Activated CD4-positive, alpha-beta memory T cell treated with anti-CD3 and anti-CD28 coated beads for 36 hours (primary cell): Measurements from ENCODE around the gene TSPAN6. TPM values are rescaled to one million over a fixed set of nuclear protein-coding genes. Genes with fewer than 3 reads are reported as not detected.
A peak's percentile ranks its signal among the peaks of the same experiment; 100 is the strongest.

Experiments used
- CTCF ChIA-PET: fragments of 350-600 bp; sonication (Branson Sonifier 250); formaldehyde crosslinking; loops from one replicate; lab custom pipeline; 2021; ENCODE audit warnings: antibody characterized with exemption, inconsistent platforms; lab: Charles Lee
- POLR2A ChIA-PET: fragments of 350-600 bp; sonication (Branson Sonifier 250); formaldehyde crosslinking; loops from one replicate; lab custom pipeline; 2021; ENCODE audit warnings: antibody characterized with exemption; lab: Charles Lee
- DNase-seq: peaks from one replicate; pipeline ENCODE4 v3.0.0-alpha.2; 2020
- H3K27ac Mint-ChIP-seq: one replicate; pipeline ENCODE4 v1.8.0; 2021; ENCODE audit warnings: mixed read lengths
- H3K27me3 Mint-ChIP-seq: one replicate; pipeline ENCODE4 v1.8.0; 2021; ENCODE audit warnings: mixed read lengths
- H3K36me3 Mint-ChIP-seq: one replicate; pipeline ENCODE4 v1.8.0; 2021; ENCODE audit warnings: mixed read lengths
- H3K4me1 Mint-ChIP-seq: one replicate; pipeline ENCODE4 v1.8.0; 2021; ENCODE audit warnings: low read depth, mixed read lengths
- H3K4me3 Mint-ChIP-seq: one replicate; pipeline ENCODE4 v1.8.0; 2021; ENCODE audit warnings: mild to moderate bottlenecking, mixed read lengths
- H3K9me3 Mint-ChIP-seq: one replicate; pipeline ENCODE4 v1.8.0; 2021; ENCODE audit warnings: mixed read lengths
- intact Hi-C: fragments of 100-400 bp; cut with micrococcal nuclease; formaldehyde crosslinking; loops from one replicate; pipeline ENCODE4 v1.15.1; 2023
- total RNA-seq, 2 experiments: library from RNA; stranded (reverse); gene quantifications; one replicate each; pipeline ENCODE4 v1.2.3, GENCODE V29; 2021

Gene TSPAN6
- total RNA-seq, 2 experiments from 2014 or later, result 0.19 TPM; not detected in 1

- peaks cover 8% of the 10 kb centered on the region for H3K27me3 Mint-ChIP-seq
- ChIA-PET POLR2A (no interaction called here), CTCF (no interaction called here)
- no peak overlapping the region for H3K27ac Mint-ChIP-seq
- no peaks in the 10 kb centered on the region for H3K9me3 Mint-ChIP-seq
- intact Hi-C loops, result no loop called here
- DNase-seq, result no peak
- no peaks in the 10 kb centered on the region for H3K36me3 Mint-ChIP-seq
- H3K4me1 Mint-ChIP-seq, result no peaks in the 10 kb centered on the region
- no peak overlapping the region for H3K4me3 Mint-ChIP-seq
These were observed 8.5 kb upstream of the TSPAN6 start for GRCh38 chrX:100645106-100645505.

GRCh38 chrX:100643956-100644860 lies 7.6 kb upstream of the TSPAN6 start, which contains the start of gene SRPX2:
Gene SRPX2 (plus strand): TSS chrX:100644199. CDS start chrX:100646323, 2,124 bp downstream.
- Mint-ChIP-seq H3K4me1 (no peaks in the 10 kb centered on the region), H3K27ac (no peak within 1 kb of the TSS), H3K9me3 (no peaks in the 10 kb centered on the region), H3K4me3 (no peak within 1 kb of the TSS), H3K27me3 (peaks cover 11% of the 10 kb centered on the region), H3K36me3 (no peaks in the 10 kb centered on the region)
- ChIA-PET POLR2A (no interaction called here), CTCF (interaction anchor here (1.1 kb wide), 1 partner anchor 29 kb away, joined by 3 read pairs; no protein-coding TSS in a partner anchor)
- intact Hi-C loops, result no loop called here
- DNase-seq, result no peak

GRCh38 chrX:100643212-100643611 lies 6.6 kb upstream of the TSPAN6 start:
- Mint-ChIP-seq H3K4me3 (no peak overlapping the region), H3K27me3 (peaks cover 11% of the 10 kb centered on the region), H3K36me3 (no peaks in the 10 kb centered on the region), H3K9me3 (no peaks in the 10 kb centered on the region), H3K4me1 (no peaks in the 10 kb centered on the region), H3K27ac (no peak overlapping the region)
- ChIA-PET CTCF (interaction anchor here (1.1 kb wide), 1 partner anchor 28 kb away, joined by 3 read pairs; no protein-coding TSS in a partner anchor), POLR2A (interaction anchor here (0.7 kb wide), 1 partner anchor 1033 kb away, joined by 3 read pairs; no protein-coding TSS in a partner anchor)
- DNase-seq, result no peak
- intact Hi-C loops, result no loop called here

GRCh38 chrX:100642290-100642689 lies 5.7 kb upstream of the TSPAN6 start:
- Mint-ChIP-seq H3K27me3 (peaks cover 11% of the 10 kb centered on the region), H3K4me3 (no peak overlapping the region), H3K9me3 (no peaks in the 10 kb centered on the region), H3K4me1 (no peaks in the 10 kb centered on the region), H3K27ac (no peak overlapping the region), H3K36me3 (no peaks in the 10 kb centered on the region)
- no peak for DNase-seq
- CTCF ChIA-PET, result no interaction called here
- POLR2A ChIA-PET, result interaction anchor here (0.6 to 0.7 kb wide), 2 partner anchors 527 to 1032 kb away, joined by 3 to 4 read pairs; no protein-coding TSS in a partner anchor
- intact Hi-C loops, result no loop called here

GRCh38 chrX:100635989-100636320 lies 651 bp downstream of the TSPAN6 start:
- Mint-ChIP-seq H3K27ac (no peak overlapping the region), H3K27me3 (peaks cover 2% of the 10 kb centered on the region), H3K9me3 (no peaks in the 10 kb centered on the region), H3K4me3 (peak overlapping the region; percentile 80), H3K36me3 (no peaks in the 10 kb centered on the region), H3K4me1 (peaks cover 8% of the 10 kb centered on the region)
- no peak for DNase-seq
- intact Hi-C loops, result loop anchor here (2.0 kb wide), 1 partner anchor 123 kb away; no protein-coding TSS in a partner anchor
- POLR2A ChIA-PET, result no interaction called here
- CTCF ChIA-PET, result interaction anchor here (1.1 to 1.2 kb wide), 2 partner anchors 21 to 120 kb away, joined by 3 read pairs; no protein-coding TSS in a partner anchor

- Mint-ChIP-seq H3K4me1 (peaks cover 8% of the 10 kb centered on the region), H3K4me3 (no peak overlapping the region), H3K27me3 (peaks cover 2% of the 10 kb centered on the region), H3K36me3 (no peaks in the 10 kb centered on the region), H3K9me3 (no peaks in the 10 kb centered on the region), H3K27ac (no peak overlapping the region)
- ChIA-PET POLR2A (no interaction called here), CTCF (no interaction called here)
- DNase-seq, result no peak
- intact Hi-C loops, result no loop called here
These were observed 1.6 kb downstream of the TSPAN6 start for GRCh38 chrX:100635040-100635439.

- POLR2A ChIA-PET, result no interaction called here
- H3K27ac Mint-ChIP-seq, result no peak overlapping the region
- H3K4me3 Mint-ChIP-seq, result no peak overlapping the region
- intact Hi-C loops, result loop anchor here (1.0 kb wide), 1 partner anchor 11 kb away; no protein-coding TSS in a partner anchor
- H3K4me1 Mint-ChIP-seq, result peaks cover 10% of the 10 kb centered on the region
- CTCF ChIA-PET, result interaction anchor here (0.6 to 1.5 kb wide), 4 partner anchors 11 to 1109 kb away, joined by 3 to 5 read pairs (median 4); partner anchors contain the start of gene TSPAN6
- peak; percentile 14 for DNase-seq
- no peaks in the 10 kb centered on the region for H3K36me3 Mint-ChIP-seq
- H3K27me3 Mint-ChIP-seq, result peaks cover 3% of the 10 kb centered on the region
- H3K9me3 Mint-ChIP-seq, result no peaks in the 10 kb centered on the region
These were observed 10.6 kb downstream of the TSPAN6 start for GRCh38 chrX:100625985-100626491.

GRCh38 chrX:100623001-100623400 lies 13.6 kb downstream of the TSPAN6 start:
- Mint-ChIP-seq H3K9me3 (no peaks in the 10 kb centered on the region), H3K27ac (no peak overlapping the region), H3K27me3 (peaks cover 1% of the 10 kb centered on the region), H3K4me3 (no peak overlapping the region), H3K4me1 (peaks cover 10% of the 10 kb centered on the region), H3K36me3 (no peaks in the 10 kb centered on the region)
- DNase-seq, result no peak
- intact Hi-C loops, result no loop called here
- POLR2A ChIA-PET, result no interaction called here
- CTCF ChIA-PET, result interaction anchor here (0.5 kb wide), 1 partner anchor 11 kb away, joined by 4 read pairs; no protein-coding TSS in a partner anchor

- no peak for DNase-seq
- Mint-ChIP-seq H3K9me3 (no peaks in the 10 kb centered on the region), H3K4me3 (no peak overlapping the region), H3K36me3 (no peaks in the 10 kb centered on the region), H3K4me1 (no peaks in the 10 kb centered on the region), H3K27ac (no peak overlapping the region), H3K27me3 (peaks cover 4% of the 10 kb centered on the region)
- POLR2A ChIA-PET, result no interaction called here
- CTCF ChIA-PET, result interaction anchor here (0.6 to 1.2 kb wide), 11 partner anchors 12 to 1481 kb away, joined by 3 to 7 read pairs (median 3); partner anchors contain the start of gene TSPAN6
- intact Hi-C loops, result loop anchor here (1.0 kb wide), 1 partner anchor 11 kb away; no protein-coding TSS in a partner anchor
These were observed 21.6 kb downstream of the TSPAN6 start for GRCh38 chrX:100615005-100615404.

- intact Hi-C loops, result no loop called here
- ChIA-PET POLR2A (no interaction called here), CTCF (no interaction called here)
- Mint-ChIP-seq H3K36me3 (no peaks in the 10 kb centered on the region), H3K27ac (no peak overlapping the region), H3K4me3 (no peak overlapping the region), H3K4me1 (no peaks in the 10 kb centered on the region), H3K9me3 (no peaks in the 10 kb centered on the region), H3K27me3 (peaks cover 6% of the 10 kb centered on the region)
- no peak for DNase-seq
These were observed 24.7 kb downstream of the TSPAN6 start for GRCh38 chrX:100611951-100612350.

- H3K27ac Mint-ChIP-seq, result no peak overlapping the region
- H3K4me1 Mint-ChIP-seq, result no peaks in the 10 kb centered on the region
- H3K4me3 Mint-ChIP-seq, result no peak overlapping the region
- ChIA-PET POLR2A (no interaction called here), CTCF (interaction anchor here (0.5 kb wide), 1 partner anchor 28 kb away, joined by 3 read pairs; no protein-coding TSS in a partner anchor)
- intact Hi-C loops, result no loop called here
- peaks cover 6% of the 10 kb centered on the region for H3K27me3 Mint-ChIP-seq
- no peaks in the 10 kb centered on the region for H3K9me3 Mint-ChIP-seq
- DNase-seq, result no peak
- no peaks in the 10 kb centered on the region for H3K36me3 Mint-ChIP-seq
These were observed 27.0 kb downstream of the TSPAN6 start for GRCh38 chrX:100609591-100609990.

GRCh38 chrX:100606753-100607152 lies 29.9 kb downstream of the TSPAN6 start:
- H3K27me3 Mint-ChIP-seq, result peaks cover 5% of the 10 kb centered on the region
- H3K4me1 Mint-ChIP-seq, result no peaks in the 10 kb centered on the region
- intact Hi-C loops, result no loop called here
- POLR2A ChIA-PET, result no interaction called here
- no peak overlapping the region for H3K4me3 Mint-ChIP-seq
- H3K27ac Mint-ChIP-seq, result no peak overlapping the region
- CTCF ChIA-PET, result no interaction called here
- no peaks in the 10 kb centered on the region for H3K9me3 Mint-ChIP-seq
- H3K36me3 Mint-ChIP-seq, result no peaks in the 10 kb centered on the region
- DNase-seq, result no peak
